Activated T-cell treated with anti-CD3 and anti-CD28 coated beads, Interleukin-2, amount 50 U/mL, for 24 hours (primary cell): ENCODE data around the gene RBFOX1.

ENCODE experiments used
- DNase-seq: peaks from one replicate; pipeline ENCODE4 v3.0.0-alpha.2; 2020
- H3K27ac Mint-ChIP-seq: 2 replicates; pipeline ENCODE4 v1.8.0; 2020; ENCODE audit warnings: mild to moderate bottlenecking, mixed read lengths
- H3K27me3 Mint-ChIP-seq: 2 replicates; pipeline ENCODE4 v1.8.0; 2020; ENCODE audit warnings: mixed read lengths
- H3K36me3 Mint-ChIP-seq: 2 replicates; pipeline ENCODE4 v1.8.0; 2020; ENCODE audit warnings: low read depth, mixed read lengths
- H3K4me1 Mint-ChIP-seq: 2 replicates; pipeline ENCODE4 v1.8.0; 2020; ENCODE audit warnings: low read depth, mixed read lengths
- H3K4me3 Mint-ChIP-seq: 2 replicates; pipeline ENCODE4 v1.8.0; 2020; ENCODE audit warnings: mild to moderate bottlenecking, moderate library complexity, mixed read lengths
- H3K9me3 Mint-ChIP-seq: 2 replicates; pipeline ENCODE4 v1.8.0; 2020; ENCODE audit warnings: mixed read lengths

Gene RBFOX1

DNA sequence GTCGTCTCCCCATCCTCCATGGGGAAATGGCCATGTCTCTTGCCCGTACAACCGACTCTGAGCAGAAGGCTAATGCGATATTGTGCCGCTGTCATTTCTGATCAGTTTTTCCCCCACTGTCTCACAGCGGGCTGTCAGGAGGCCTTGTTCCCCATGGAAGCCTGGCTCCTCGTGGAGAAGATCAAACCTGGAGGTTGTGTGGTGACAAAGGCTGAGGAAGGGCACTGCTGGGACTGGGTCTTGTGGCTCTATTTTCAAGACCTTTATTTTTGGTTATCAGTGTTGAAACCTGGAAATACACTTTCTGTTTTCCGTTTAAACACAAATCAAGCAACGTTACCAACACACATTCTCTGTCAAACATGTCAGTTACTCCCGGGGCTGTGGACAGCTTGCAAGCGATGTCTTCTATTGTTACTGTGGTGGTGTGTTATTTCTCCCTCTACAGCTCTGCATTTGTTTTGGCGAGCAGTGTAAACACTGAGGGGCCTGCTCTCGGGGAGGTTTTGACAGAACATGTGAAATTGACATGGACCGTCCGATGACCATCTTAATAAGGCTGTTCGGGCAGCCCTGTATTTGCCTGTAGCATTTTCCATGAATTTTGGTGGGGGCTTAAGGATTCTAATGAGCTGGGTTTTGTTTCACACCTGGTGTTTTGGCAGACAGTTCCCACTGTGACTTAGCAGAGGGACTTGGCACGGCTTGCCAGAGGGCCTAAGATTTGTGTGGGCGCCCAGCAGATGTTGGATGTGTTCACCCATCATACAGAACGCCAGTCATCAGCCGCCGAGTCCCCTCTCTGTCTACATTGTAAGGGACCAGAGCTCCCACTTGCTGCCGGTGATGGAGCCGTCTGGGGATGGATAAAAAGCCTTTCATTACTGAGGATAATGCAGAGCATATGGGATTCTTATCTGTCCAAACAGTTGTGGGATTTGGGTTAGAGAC lies 12.5 kb downstream of the RBFOX1 start:
- DNase-seq = no peak
- no peaks in the 10 kb centered on the region for H3K36me3 Mint-ChIP-seq
- H3K9me3 Mint-ChIP-seq = peaks cover 19% of the 10 kb centered on the region
- H3K4me1 Mint-ChIP-seq = no peaks in the 10 kb centered on the region
- no peak overlapping the region for H3K27ac Mint-ChIP-seq
- no peaks in the 10 kb centered on the region for H3K27me3 Mint-ChIP-seq
- no peak overlapping the region for H3K4me3 Mint-ChIP-seq

- Mint-ChIP-seq H3K36me3 (no peaks in the 10 kb centered on the region), H3K27me3 (no peaks in the 10 kb centered on the region), H3K27ac (no peak overlapping the region), H3K9me3 (peaks cover 34% of the 10 kb centered on the region), H3K4me3 (no peak overlapping the region), H3K4me1 (no peaks in the 10 kb centered on the region)
- no peak for DNase-seq
Observed at GRCh38 chr16:7350806-7351205, 18.2 kb downstream of the RBFOX1 start.

DNA sequence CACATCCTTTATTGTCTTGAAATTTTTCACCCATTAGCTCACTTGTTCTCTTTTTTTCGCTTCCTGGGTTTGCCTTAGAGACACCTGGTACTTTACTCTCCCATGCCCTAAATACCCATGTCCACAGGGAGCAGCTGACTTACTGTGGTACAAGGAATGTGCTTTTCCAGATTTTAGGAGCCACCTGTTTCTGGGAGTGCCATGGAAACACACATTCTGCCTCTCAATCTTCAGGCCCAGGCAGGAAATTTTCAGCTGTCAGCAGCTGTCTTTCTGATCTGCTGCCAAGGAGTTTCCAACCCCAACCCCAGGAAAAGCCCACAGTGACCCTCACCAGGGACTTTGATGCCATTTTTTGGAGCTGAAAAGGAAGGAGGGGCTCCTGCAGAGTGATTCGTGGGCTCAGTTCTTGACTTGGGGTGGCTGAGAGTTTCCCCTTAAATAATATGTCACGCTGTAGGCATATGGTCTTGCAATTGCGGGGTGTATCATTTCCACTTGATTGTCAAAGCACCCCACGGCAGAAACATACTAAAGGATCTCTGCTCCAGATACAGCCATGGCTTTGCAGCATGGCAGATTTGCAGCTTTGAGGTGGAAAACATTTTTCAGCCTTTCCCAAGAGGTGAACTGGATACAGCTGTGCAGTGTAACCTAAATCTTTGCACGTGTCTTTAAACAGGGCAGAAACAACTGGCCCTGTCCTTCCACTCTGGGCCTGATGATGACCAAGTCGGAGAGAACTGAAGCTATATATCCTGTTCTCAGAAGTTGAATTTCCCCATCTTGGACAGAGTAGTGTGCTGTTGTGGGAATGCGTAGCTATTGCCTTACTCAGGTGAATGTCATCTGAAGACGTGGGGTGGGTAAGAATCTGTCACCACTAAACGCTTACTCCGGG lies 19.2 kb downstream of the RBFOX1 start:
- Mint-ChIP-seq H3K27me3 (no peaks in the 10 kb centered on the region), H3K9me3 (peaks cover 32% of the 10 kb centered on the region), H3K27ac (no peak overlapping the region), H3K4me1 (no peaks in the 10 kb centered on the region), H3K36me3 (no peaks in the 10 kb centered on the region), H3K4me3 (no peak overlapping the region)
- no peak for DNase-seq

GRCh38 chr16:7355758-7356157 lies 23.1 kb downstream of the RBFOX1 start:
- H3K9me3 Mint-ChIP-seq = peaks cover 20% of the 10 kb centered on the region
- no peak for DNase-seq
- H3K4me1 Mint-ChIP-seq = no peaks in the 10 kb centered on the region
- H3K27ac Mint-ChIP-seq = no peak overlapping the region
- H3K4me3 Mint-ChIP-seq = no peak overlapping the region
- H3K36me3 Mint-ChIP-seq = no peaks in the 10 kb centered on the region
- H3K27me3 Mint-ChIP-seq = no peaks in the 10 kb centered on the region

- DNase-seq = no peak
- H3K27me3 Mint-ChIP-seq = no peaks in the 10 kb centered on the region
- H3K4me3 Mint-ChIP-seq = no peak overlapping the region
Observed at GRCh38 chr16:7361416-7362129, 28.9 kb downstream of the RBFOX1 start.

GRCh38 chr16:7362231-7362630 lies 29.6 kb downstream of the RBFOX1 start:
- Mint-ChIP-seq H3K36me3 (no peaks in the 10 kb centered on the region), H3K9me3 (peaks cover 14% of the 10 kb centered on the region), H3K27me3 (no peaks in the 10 kb centered on the region), H3K4me1 (no peaks in the 10 kb centered on the region), H3K27ac (no peak overlapping the region), H3K4me3 (no peak overlapping the region)
- no peak for DNase-seq

More at GRCh38 chr16:7361416-7362129, 28.9 kb downstream of the RBFOX1 start:
- Mint-ChIP-seq H3K27ac (no peak overlapping the region), H3K4me1 (no peaks in the 10 kb centered on the region), H3K36me3 (no peaks in the 10 kb centered on the region), H3K9me3 (peaks cover 10% of the 10 kb centered on the region)

GRCh38 chr16:7363422-7364417 lies 31.1 kb downstream of the RBFOX1 start:
- Mint-ChIP-seq H3K36me3 (no peaks in the 10 kb centered on the region), H3K27ac (no peak overlapping the region), H3K9me3 (peaks cover 12% of the 10 kb centered on the region), H3K4me1 (no peaks in the 10 kb centered on the region), H3K27me3 (no peaks in the 10 kb centered on the region), H3K4me3 (no peak overlapping the region)
- no peak for DNase-seq

- Mint-ChIP-seq H3K27ac (no peak overlapping the region), H3K4me3 (no peak overlapping the region), H3K36me3 (no peaks in the 10 kb centered on the region), H3K4me1 (no peaks in the 10 kb centered on the region), H3K9me3 (peaks cover 22% of the 10 kb centered on the region), H3K27me3 (no peaks in the 10 kb centered on the region)
- DNase-seq = no peak
Observed at GRCh38 chr16:7366041-7366440, 33.4 kb downstream of the RBFOX1 start.

DNA sequence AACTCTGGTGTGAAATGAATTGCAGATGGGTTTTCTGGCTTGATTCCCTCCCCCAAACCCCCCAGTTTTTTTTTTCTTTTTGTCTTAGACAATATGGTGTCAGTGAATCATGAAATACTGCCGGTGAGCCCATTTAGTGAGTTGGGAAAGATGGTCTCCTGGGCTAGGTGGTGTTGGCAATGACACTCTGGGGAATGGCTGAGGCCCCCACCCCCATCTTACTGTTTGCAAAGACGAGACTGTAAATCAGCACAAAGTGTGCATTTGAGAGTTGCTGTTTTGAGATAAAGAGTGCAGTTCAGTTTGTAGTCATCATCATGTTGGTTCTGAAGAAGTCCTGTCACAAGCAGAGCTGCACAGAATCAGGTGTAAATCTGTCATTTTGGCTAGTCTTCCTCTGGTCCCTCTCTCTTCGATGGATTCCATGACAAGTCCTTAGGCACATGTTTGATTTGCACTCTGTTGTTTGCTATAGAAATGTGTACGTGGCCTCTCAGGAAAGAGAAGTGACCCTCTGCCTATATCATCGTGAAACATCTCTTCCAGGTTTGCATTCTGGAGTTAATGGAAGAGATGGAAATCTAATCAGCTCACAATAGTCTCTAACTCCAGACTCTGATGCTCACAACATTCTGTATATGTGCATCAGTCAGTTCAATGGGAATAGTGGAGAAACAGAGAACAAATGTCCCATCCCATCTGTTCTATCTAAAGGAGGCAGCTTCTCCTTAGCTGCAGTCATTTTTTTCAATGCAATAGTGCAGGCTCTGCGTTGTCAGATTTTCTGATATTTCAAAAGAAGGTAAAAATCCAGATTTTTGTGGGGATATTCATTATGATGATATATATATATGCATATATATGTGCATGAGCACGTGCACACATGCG lies 34.6 kb downstream of the RBFOX1 start:
- Mint-ChIP-seq H3K27ac (no peak overlapping the region), H3K4me1 (no peaks in the 10 kb centered on the region), H3K36me3 (no peaks in the 10 kb centered on the region), H3K9me3 (peaks cover 22% of the 10 kb centered on the region), H3K27me3 (no peaks in the 10 kb centered on the region), H3K4me3 (no peak overlapping the region)
- no peak for DNase-seq

GRCh38 chr16:7369204-7369603 lies 36.6 kb downstream of the RBFOX1 start:
- peaks cover 20% of the 10 kb centered on the region for H3K9me3 Mint-ChIP-seq
- H3K27ac Mint-ChIP-seq = no peak overlapping the region
- DNase-seq = no peak
- no peaks in the 10 kb centered on the region for H3K36me3 Mint-ChIP-seq
- no peak overlapping the region for H3K4me3 Mint-ChIP-seq
- no peaks in the 10 kb centered on the region for H3K4me1 Mint-ChIP-seq
- no peaks in the 10 kb centered on the region for H3K27me3 Mint-ChIP-seq

GRCh38 chr16:7372095-7372494 lies 39.5 kb downstream of the RBFOX1 start:
- Mint-ChIP-seq H3K4me1 (no peaks in the 10 kb centered on the region), H3K27me3 (no peaks in the 10 kb centered on the region), H3K4me3 (no peak overlapping the region), H3K36me3 (no peaks in the 10 kb centered on the region), H3K9me3 (peaks cover 17% of the 10 kb centered on the region), H3K27ac (no peak overlapping the region)
- DNase-seq = no peak

DNA sequence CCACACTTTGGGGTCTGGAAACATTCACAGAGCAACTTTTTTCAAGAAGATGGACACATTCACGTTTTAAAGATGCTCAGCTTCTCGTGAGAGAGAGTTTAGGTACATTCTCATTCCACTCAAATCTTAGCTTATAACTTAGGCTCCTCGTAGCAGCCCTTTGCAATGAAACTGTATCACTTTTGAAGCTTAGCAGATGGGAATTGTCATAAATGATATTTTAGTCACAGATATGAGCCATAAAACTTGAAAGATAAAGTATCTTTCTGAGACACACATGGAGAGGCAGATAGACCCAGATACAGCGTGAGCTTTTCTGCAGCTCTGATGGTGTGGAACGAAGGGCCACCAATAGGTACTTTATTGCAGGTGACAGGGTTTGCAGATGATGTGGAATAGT lies 41.1 kb downstream of the RBFOX1 start:
- no peaks in the 10 kb centered on the region for H3K4me1 Mint-ChIP-seq

More for the DNA sequence above, 41.1 kb downstream of the RBFOX1 start:
- H3K9me3 Mint-ChIP-seq = peaks cover 18% of the 10 kb centered on the region
- no peaks in the 10 kb centered on the region for H3K27me3 Mint-ChIP-seq
- H3K36me3 Mint-ChIP-seq = no peaks in the 10 kb centered on the region
- H3K27ac Mint-ChIP-seq = no peak overlapping the region
- DNase-seq = no peak
- no peak overlapping the region for H3K4me3 Mint-ChIP-seq
